OCI-LY3 (cell line): ENCODE measurements around the gene ELFN2.

ENCODE experiments used
- EZH2phosphoT487 ChIP-seq: fragments of 200-600 bp; shearing (Covaris generic); IDR thresholded peaks from 2 replicates; pipeline ENCODE4 v1.6.1; 2018; ENCODE audit warnings: antibody characterized with exemption, mixed run types, low read depth
- TF ChIP-seq, protein P1 (sequence below): fragments of 200-600, 300-600 bp; sonication (generic); IDR thresholded peaks from 2 replicates; pipeline ENCODE4 v1.5.1; 2014; ENCODE audit warnings: antibody characterized with exemption, low read length, low read depth

DNA sequence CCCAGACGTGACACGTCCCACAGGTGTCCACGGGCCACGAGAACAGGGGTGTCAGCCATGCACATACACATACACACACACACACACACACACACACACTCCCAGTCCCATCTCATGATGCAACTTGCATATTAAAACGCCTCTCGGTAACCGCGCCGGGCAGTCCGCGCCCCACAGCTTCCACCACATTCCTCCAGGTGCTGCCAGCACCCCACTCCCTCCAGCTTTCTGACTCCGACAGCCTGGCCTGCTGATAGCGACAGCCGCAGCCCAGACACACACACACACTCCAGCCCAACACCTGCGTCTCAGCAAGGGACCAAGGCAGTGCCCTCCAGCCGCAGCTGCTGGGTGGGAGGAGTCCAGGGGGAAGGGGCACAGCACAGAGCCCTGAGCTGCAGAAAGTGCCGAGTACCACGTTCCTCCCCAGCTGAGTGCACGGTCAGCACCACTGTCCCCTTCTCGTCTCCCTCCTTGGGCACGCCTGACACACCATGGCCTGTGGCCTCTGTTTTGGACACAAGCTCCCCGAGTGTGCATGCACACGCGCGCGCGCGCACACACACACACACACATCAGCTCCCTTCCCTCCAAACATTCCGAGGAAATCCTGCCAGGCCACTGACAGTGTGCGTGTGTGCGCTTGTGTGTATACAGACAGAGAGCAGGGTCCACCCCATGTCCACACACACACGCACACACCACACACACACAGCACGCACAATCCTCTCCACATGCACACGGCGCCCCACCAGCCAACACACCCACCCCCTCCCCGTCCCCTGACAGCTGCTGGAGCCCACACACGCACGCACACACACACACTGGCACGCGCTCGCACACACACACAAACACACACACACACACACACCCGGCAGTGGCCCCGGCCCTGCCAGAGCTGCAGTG is 1.2 kb downstream of the ELFN2 start:
- TF ChIP-seq, protein P1, sequence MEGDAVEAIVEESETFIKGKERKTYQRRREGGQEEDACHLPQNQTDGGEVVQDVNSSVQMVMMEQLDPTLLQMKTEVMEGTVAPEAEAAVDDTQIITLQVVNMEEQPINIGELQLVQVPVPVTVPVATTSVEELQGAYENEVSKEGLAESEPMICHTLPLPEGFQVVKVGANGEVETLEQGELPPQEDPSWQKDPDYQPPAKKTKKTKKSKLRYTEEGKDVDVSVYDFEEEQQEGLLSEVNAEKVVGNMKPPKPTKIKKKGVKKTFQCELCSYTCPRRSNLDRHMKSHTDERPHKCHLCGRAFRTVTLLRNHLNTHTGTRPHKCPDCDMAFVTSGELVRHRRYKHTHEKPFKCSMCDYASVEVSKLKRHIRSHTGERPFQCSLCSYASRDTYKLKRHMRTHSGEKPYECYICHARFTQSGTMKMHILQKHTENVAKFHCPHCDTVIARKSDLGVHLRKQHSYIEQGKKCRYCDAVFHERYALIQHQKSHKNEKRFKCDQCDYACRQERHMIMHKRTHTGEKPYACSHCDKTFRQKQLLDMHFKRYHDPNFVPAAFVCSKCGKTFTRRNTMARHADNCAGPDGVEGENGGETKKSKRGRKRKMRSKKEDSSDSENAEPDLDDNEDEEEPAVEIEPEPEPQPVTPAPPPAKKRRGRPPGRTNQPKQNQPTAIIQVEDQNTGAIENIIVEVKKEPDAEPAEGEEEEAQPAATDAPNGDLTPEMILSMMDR = no peak
- TF ChIP-seq EZH2phosphoT487 = no peak
